GDM1 (cell line): ENCODE results near the gene BST2.
"Not testable (repeated sequence)": the region's sequence is repeated elsewhere in the genome, so short reads cannot be mapped to it uniquely, and the experiment has no call there.

Source experiments
- DNase-seq: peaks from one replicate; lab custom pipeline; 2025; lab: John Stamatoyannopoulos, UW

BST2 gene

DNA sequence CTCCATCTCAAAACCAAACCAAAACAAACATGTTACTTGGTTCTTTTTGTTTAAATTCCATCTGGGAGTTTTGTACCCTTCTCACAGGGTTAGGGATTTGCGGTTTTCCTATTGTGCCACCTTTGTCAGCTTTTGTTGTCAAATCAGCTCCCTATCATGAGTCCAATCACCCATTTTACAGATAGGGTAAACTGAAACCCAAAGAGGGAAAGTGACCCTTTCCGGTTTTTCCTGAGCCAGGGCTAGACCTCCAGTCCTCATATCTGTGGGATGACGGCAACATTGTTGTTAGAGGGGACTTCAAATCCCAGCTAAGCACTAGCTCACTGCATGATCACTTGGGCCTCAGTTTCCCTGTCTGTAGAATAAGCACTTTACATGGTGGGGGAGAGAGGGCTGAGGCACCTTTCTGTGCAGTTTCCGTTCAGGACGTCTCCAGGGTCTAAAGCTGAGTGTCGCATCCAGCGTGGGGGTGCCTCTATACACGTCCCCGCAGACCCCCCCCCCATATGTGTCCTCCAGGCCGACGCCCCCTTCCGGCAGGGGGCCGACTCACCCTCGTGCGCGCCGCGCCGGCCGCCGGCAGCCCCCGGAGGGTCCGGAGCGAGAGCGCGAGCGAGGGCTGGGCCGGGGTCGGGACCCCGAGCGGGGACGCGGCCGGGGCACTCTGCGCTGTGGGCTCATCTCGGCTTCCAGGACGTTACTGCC lies 15.3 kb downstream of the BST2 start:
- DNase-seq: no peak

DNA sequence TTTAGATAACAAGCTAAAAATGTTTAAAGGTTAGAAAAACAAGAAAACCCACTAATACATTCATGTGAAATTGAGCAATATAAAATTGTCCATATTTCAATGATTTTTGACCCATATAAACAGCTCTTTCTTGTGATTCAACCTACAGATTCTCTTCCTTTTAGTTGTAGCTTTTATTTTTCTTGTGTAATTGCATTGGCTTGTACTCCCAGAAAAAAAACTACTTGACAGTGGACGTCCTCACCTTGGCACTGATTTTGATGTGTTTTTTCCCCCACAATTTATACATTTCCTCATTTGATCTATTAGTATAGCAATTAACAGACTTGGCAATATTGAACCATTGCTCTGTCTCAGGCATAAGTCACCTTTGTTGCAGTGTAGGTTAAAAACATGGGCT lies 16.1 kb downstream of the BST2 start:
- no peak for DNase-seq

DNA sequence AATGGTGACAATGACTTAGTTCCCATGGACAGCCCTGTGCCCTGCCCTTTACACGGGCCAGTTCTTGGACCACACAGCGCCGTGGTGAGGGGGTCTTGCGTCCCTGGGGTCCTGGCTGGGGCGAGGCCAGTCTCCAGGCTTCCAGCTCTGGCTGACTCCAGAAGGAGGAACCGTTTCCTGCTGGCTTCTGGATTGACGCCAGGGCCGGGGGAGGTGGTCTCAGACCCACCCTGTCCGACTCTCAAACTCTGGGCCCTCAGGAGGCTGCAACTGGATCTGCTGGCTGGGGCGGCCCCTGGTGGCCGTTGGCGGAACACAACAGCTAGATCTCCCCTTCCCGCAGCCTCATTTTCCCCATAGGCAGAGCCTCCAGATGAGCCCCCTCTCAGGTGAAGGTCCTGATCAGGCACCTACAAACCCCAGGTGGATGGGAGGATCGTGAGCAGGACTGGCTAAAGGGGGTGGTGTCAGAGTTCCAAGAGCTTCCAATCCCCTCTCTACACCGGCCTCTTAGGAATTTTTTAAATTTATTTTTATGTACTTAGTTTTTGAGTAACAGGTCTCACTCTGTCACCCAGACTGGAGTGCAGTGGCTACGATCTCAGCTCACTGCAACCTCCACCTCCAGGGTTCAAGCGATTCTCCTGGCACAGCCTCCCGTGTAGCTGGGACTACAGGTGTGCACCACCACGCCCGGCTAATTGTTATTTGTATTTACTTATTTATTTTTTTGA lies 19.4 kb downstream of the BST2 start:
- DNase-seq: peak; percentile 49

DNA sequence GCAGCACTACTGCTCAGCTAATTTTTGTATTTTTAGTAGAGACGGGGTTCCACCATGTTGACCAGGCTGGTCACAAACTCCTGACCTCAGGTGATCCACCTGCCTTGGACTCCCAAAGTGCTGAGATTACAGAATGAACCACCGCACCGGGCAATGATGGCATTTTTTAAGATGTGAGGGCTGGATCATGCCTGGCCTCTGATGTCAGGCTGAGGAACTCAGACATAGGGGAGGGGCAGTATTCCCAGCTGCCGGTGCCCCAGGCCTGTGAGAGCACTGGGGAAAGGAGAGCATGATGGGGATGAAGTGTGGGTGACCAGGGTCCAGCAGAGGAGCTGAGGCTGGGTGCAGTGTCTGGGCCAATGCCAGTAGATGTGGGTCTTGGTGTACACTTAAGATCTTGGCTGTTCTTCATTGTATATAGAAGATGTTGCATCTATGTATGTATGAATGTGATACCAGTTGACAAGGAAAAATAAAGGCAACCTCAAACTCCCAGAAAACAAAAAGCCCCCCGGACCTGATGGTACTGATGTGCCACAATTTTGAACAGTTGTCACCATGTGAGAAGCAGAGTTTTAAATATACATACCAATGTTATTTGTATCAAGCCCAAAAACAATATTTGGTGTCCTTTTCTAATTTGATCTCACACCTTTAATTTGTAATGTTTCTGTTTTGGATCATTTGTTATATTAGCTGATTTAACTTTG lies 24.8 kb downstream of the BST2 start:
- DNase-seq: no peak

DNA sequence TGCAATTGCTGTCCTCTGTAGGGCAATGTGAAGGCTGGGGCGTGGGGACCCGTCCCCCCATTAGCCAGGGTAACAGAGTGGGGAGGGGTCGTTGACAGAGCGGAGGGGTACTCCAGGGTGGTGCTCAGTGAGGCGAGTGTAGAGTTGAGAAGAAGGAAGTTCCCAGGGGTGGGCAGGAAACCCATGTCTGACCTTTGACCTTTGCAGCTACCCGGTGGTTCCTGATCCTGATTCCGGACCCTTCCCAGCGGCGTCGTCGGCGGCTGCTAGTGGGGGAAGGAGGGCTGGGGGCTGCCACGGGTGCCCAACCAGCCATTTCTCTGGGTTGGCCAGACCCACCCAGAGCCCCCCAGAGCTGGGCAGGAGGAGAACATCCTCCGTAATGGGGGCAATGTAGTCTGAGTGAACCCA lies 26.2 kb downstream of the BST2 start:
- DNase-seq: peak; percentile 16

DNA sequence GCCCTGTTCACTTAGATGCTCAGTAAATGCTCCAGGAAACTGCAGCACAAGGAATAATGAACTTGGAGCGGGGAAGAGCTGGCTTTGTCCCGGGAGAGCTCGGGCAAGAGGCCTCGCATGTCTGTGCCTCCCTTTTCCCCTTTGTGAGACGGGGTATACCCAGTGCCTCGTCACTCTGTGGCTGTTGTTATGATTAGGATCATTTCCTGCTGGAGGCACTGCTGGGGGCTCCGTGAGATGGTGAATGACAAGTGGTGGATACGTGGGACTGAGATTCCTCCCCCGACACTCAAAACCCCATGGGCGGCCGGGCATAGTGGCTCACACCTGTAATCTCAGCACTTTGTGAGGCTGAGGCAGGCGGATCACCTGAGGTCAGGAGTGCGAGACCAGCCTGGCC lies 27.2 kb downstream of the BST2 start:
- peak; percentile 21 for DNase-seq

DNA sequence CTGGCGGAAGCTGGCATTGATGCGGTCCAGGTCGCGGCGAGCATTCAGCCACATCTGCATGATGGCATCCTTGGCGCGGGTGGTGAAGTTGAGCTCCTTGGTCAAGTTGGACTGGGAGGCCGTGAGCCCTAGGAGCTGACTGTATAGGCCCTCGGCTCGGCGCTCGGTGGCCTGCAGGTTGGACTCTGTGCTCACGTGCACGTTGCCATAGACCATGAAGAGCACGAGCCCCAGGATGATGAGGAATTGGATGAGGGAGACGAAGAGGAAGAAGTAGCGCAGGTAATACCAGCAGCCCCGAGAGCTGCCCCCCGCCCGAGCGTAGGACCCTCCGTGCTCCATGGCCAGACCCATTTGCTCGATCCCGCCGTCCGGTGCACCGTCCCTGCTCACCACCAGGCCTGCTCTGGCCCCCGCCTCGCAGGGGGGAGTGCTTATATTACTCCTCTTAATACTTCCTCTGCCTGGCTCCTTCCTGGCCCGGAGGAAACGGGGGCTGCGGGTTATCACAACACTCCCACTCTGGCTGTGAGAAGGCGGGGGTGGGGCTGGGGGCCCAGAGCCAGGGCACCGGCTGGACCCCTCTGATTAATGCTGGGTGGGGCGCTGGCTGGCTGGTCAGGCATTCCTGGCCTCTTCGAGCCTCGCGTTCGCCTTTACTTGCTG lies 28.4 kb downstream of the BST2 start, which contains the start of gene PLVAP:
TSS of gene PLVAP (minus strand) at position 408 of the 666 bp plus-strand sequence. CDS start at position 354, 54 bp downstream.
- DNase-seq: peak; percentile 15

DNA sequence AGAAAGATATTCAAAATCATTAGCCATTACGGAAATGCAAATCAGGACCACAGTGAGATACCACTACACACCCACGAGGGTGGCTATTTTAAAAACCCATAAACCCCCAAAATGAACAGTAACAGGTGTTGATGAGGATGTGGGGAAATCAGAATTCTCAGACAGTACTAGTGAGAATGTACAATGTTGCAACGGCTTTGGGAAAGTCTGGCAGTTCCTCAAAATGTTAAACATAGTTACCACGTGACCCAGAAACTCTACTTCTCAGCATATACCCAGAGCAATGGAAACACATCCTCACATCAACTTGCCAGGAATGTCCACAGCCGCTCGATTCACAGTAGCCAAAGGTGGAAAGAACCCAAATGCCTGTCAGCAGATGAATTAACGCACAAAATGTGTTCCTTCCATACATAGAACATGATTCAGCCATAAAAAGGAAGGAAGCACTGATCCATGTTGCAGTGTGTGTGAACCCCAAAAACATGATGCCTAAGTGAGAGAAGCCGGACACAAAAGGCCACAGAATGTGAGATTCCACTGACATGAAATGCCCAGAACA lies 35.3 kb downstream of the BST2 start:
- peak; percentile 36 for DNase-seq

DNA sequence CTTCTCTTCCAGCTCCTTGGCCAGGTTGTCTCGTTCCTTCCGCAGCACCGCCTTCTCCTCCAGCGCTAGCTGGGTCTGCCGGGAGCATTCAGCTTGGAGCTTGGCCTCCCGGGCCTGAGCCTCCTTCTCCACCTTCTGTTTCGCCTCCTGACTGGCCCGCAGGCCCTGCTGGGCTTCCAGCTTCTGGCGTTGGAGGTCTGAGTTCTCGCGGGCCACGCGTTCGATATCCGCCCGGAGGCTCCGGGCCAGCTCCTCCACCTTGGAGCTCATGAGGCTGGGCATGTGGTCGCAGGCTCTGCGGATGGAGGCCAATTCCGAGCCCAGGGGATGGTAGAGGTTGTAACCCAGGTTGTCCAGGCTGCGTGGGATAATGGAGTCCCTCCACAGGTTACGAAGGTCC lies 40.1 kb downstream of the BST2 start:
- no peak for DNase-seq

DNA sequence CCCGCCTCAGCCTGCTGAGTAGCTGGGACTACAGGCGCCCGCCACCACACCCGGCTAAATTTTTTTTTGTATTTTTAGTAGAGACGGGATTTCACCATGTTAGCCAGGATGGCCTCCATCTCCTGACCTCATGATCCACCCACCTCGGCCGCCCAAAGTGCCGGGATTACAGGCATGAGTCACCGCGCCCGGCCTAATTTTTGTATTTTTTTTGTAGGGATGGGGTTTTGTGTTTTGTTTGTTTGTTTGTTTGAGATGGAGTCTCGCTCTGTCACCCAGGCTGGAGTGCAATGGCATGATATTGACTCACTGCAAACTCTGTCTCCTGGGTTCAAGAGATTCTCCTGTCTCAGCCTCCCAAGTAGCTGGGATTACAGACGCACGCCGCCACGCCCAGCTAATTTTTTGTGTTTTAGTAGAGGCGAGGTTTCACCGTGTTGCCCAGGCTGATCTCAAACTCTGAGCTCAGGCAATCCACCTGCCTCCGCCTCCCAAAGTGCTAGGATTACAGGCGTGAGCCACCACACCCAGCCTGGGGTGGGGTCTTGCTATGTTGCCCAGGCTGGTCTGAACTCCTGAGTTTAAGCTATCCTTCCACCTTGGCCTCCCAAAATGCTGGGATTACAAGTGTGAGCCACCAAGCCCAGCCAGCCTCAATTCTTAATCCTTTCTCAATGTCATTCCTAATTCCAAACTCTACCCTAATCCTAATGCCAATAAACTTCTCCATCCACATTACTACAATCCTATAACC lies 41.4 kb downstream of the BST2 start:
- not testable (repeated sequence) for DNase-seq

DNA sequence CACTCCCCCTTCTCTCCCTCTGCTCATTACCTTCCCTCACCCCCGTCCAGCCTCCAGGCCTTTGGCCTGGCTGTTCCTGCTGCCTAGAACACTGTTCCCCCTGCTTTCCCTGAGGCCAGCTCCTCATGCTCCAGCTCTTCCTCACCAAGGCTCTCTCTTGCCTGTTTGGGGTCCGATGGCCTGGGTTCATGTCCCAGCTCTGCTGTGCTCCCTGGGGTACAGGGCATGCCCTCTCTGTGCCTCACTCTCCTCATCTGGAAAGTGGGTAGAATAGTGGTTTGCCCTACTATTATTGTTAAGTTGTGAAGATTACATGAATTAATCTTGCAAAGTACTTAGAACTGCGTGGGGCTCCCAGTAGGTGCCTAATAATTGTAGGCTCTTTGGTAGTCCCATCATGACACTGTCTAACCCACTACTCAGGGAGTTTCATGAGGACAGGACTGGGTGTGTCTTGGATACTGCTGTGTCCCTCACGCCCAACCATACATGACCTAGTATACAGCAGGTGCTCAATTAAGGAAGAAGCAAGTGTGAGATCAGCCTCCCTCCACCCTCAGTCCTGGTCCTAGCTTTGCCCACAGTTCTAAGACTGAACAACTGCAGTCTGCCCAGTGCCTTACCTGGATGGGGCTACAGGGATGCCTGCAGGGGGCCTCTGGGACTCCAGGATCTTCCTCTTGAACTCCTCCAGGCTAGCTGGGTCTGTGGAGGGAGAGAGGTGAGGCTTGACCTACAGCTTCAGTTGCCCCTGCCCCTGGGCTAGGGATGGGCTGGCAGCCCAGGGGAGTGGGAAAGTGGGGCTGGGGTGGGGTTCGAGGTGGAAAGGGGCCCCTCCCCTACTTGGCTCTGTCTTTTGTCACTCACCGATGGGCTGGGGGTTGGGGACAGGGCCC lies 45.3 kb downstream of the BST2 start:
- no peak for DNase-seq

DNA sequence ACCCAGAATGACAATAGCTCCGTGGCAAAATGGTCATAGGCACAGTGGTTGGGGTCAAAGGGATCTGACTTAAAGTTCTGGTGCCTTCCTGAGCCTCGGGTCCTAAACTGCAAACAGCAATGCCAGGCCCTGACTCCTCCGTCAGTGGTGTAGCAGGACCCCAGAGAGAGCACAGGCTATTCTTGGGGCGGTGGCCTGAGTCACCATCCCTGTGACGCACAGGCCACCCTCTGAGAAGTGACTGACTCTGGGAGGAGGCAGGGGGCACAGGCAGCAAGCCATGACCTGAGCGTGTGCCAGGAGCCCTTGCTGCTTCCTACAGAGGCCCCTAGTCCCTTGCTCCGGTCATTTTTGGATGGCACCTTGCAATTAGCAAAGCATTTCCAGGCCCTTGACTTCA lies 47.0 kb downstream of the BST2 start:
- no peak for DNase-seq

DNA sequence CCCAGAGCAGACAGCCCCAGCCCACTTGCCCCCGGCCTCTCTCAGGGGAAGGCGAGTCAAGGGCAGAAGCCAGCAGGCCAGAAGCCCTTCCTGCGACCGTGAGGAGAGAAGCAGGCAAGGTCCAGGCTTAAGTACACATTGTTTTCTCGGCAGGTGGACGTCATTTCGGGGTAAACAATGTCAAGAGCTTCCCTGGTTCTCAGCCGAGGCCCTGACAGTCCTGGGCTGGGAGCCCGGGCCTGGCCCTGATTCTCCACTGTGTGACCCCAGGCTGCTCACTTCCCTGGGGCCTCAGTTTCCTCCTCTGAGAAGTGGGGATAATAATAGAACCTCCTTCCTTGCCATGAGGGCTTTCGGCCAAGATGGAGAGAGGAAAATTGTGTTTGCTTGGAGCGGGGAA lies 47.7 kb downstream of the BST2 start:
- no peak for DNase-seq

DNA sequence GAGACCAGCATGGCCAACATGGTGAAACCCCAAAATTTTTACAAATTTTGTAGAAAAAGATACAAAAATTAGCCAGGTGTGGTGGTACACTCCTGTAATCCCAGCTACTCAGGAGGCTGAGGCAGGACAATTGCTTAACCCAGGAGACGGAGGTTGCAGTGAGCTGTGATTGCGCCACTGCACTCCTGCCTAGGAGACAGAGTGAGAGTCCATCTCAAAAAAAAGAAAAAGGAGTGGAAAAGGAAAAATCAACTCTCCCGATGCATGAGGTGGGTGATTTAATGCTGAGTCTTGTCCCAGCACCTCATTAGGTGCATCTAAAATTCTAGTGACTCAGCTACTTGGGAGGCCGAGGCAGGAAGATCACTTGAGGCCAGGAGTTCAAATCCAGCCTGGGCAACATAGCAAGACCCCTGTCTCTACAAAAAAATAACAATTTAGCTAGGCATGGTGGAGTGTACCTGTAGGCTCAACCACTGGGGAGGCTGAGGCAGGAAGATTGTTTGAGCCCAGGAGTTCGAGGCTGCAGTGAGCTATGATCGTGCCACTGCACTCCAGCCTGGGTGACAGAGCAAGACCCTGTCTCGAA lies 48.3 kb downstream of the BST2 start:
- no peak for DNase-seq

DNA sequence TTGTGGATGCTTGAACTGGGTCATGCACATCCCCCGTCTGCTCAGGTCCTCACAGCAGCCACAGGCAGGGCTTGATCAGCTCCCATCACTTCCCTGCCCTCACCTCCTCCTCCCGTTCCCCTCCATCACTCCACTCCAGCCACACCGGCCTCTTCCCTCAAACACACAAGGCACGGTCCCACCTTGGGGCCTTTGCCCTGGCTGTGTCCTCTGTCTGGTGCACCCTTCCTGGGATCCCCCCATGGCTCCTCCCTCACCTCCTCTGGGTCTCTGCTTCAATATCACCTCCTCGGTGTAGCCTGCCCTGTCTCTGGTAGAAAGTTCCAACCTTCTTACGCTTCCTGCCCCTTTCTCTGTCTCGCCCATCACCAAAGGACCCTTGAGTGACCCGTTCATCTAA lies 52.0 kb downstream of the BST2 start:
- no peak for DNase-seq
